Hematopoietic multipotent progenitor cell treated with erythropoietin and hydrocortisone succinate and interleukin-3 and kit ligand, for 4 days (in vitro differentiated cells): ENCODE measurements around the gene ARPC2.
A peak's percentile ranks its signal among the peaks of the same experiment; 100 is the strongest.
"Not testable (repeated sequence)": the region's sequence is repeated elsewhere in the genome, so short reads cannot be mapped to it uniquely, and the experiment has no call there.

Source experiments
- DNase-seq: peaks from one replicate; pipeline ENCODE4 v3.0.0-alpha.2; 2015

ARPC2 gene

GRCh38 chr2:218271865-218272530 lies 55.0 kb downstream of the ARPC2 start:
- DNase-seq = peak; percentile 34

GRCh38 chr2:218272531-218273212 lies 55.7 kb downstream of the ARPC2 start:
- peak; percentile 95 for DNase-seq

GRCh38 chr2:218273214-218273907 lies 56.4 kb downstream of the ARPC2 start:
- not testable (repeated sequence) for DNase-seq

- no peak for DNase-seq
These were observed 56.9 kb downstream of the ARPC2 start for GRCh38 chr2:218273908-218274249.

- DNase-seq = no peak
These were observed 57.6 kb downstream of the ARPC2 start for GRCh38 chr2:218274586-218274985.

- no peak for DNase-seq
These were observed 58.5 kb downstream of the ARPC2 start for GRCh38 chr2:218275371-218276072.

- DNase-seq = no peak
These were observed 60.2 kb downstream of the ARPC2 start for GRCh38 chr2:218276986-218277755.

GRCh38 chr2:218277921-218278320 lies 60.9 kb downstream of the ARPC2 start:
- no peak for DNase-seq

GRCh38 chr2:218278531-218279360 lies 61.8 kb downstream of the ARPC2 start:
- no peak for DNase-seq

- DNase-seq = no peak
These were observed 63.4 kb downstream of the ARPC2 start for GRCh38 chr2:218280260-218280870.

- no peak for DNase-seq
These were observed 64.5 kb downstream of the ARPC2 start for GRCh38 chr2:218281449-218281848.

GRCh38 chr2:218282173-218282991 lies 65.4 kb downstream of the ARPC2 start:
- no peak for DNase-seq

GRCh38 chr2:218284106-218284811 lies 67.3 kb downstream of the ARPC2 start:
- DNase-seq = peak; percentile 68

GRCh38 chr2:218285604-218286003 lies 68.6 kb downstream of the ARPC2 start:
- DNase-seq = no peak

GRCh38 chr2:218286570-218287459 lies 69.8 kb downstream of the ARPC2 start:
- peak; percentile 99 for DNase-seq

- peak; percentile 47 for DNase-seq
These were observed 72.8 kb downstream of the ARPC2 start for GRCh38 chr2:218289639-218290315.

GRCh38 chr2:218290316-218291261 lies 73.6 kb downstream of the ARPC2 start:
- DNase-seq = peak; percentile 68
